Epithelial cell of prostate (primary cell): ENCODE data around the gene INSC.

Experiments
- DNase-seq: peaks from one replicate; pipeline ENCODE4 v3.0.0-alpha.2; 2011; ENCODE audit warnings: low read depth, low spot score
- H3K27ac ChIP-seq: fragments of 450-650 bp; 2 replicates; pipeline ENCODE4 v1.5.1; 2017; ENCODE audit warnings: mild to moderate bottlenecking

The INSC gene

DNA sequence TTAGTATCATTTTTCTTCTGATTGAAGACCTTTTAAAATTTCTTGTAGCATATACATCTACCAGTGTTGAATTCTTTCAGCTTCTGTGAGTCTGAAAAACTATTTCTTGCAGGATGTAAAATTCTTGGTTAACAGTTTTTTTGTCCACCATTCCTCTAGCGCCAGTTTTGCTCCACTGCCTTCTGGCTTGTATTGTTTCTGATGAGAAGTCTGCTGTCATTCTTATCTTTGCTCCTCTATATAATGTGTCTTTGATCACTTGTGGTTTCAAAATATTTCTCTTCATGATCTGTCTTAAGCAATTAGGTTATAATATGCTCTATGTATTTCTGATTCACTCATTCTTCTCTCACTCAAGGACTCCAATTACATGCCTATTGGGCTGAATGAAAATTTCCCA is 152.3 kb downstream of the INSC start:
- H3K27ac ChIP-seq: no peak overlapping the region

DNA sequence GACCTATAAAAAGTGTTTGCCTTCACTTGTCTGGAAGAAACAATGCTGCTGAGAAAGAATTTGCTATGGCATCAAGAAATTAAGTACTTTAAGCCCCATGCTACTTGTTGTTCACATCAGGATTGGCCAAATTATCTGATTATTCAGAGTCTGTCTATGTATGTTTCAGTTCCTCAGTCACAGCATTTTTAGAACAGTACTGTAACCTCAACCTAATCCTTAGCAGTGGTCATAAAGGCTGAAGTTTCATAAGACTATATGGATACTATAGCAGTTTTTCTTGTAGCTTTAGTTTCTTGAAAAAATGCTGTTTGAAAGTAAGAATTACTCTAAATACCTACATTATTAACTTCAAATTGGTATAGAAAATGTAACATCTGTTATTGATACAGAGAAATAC is 153.9 kb downstream of the INSC start:
- no peak for DNase-seq
- H3K27ac ChIP-seq: no peak overlapping the region

More for the DNA sequence above, 152.3 kb downstream of the INSC start:
- no peak for DNase-seq

DNA sequence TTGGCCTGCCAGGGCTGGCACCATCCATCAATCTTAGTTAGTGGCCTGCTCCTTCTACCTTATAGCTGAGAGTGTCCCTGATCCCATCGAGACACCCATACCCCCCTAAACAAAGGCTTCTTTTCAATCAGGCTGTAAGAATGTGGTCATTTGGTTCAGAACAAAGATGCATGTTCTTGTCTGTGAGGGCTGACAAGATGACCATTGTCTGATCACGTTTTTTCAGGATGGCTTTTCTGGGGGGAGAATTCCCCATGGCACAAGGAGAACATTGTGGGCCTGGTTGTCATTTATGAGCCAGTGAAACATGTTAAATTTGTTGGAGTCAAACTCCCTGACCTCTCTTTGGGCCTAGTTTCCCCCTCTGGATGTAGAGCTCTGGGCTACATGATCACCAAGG is 160.4 kb downstream of the INSC start:
- no peak overlapping the region for H3K27ac ChIP-seq
- no peak for DNase-seq

DNA sequence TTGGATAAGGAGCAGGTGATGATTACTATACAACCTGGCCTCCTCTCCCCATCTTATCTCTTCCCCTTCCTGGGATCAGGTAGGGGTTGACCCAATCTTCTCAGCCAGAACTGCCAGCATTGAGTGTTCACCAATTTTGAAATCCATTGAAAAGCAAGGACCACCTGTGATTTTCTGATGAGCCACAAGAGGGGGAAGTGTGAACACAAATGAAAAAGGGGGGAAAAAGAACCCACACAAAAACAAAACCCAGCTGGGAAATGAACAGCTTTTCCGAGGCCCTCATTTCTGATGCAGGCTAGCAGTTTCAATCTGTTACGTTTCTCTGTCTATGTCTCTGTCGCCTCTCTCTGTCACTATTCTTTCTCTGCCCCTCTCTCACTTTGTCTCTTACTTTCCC is 161.9 kb downstream of the INSC start:
- no peak for DNase-seq
- H3K27ac ChIP-seq: no peak overlapping the region

DNA sequence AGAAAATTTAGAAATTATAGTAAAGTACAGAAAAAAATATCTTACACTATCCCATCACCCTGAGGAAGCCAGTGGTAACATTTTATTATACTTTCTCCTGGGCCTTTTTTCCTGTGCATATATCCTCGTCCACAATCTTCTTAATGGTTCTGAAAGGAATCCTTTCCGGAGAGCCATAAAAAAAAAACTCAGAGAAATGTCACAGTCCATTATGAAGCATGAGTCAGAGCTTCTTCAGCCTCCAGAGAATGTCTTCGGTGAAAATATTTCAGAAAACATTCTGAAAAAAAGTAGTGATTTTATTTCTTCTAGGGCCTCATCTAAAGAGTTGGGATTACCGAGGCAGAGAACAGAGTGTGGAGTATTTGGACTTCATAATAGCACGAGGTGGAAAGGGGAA is 163.4 kb downstream of the INSC start:
- H3K27ac ChIP-seq: no peak overlapping the region
- no peak for DNase-seq

DNA sequence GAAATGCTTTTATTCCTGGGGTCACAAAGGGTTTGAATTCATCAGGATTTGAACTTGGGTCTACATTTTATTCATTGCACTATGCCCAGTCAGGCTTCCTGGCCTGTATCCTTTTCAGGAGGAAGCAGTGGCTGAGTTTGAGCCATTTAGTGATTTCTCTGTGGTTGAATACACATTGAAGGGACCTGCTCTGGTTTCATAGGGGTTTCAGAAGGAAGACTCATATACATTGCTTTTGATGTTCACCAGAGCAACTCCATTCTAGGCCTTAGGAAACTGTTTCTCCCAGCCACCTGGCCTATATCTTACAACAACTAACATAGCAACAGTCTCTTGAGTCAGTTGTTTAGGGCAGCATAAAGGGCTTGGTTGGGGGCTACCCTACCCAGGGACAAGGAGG is 165.7 kb downstream of the INSC start:
- DNase-seq: no peak
- H3K27ac ChIP-seq: no peak overlapping the region

DNA sequence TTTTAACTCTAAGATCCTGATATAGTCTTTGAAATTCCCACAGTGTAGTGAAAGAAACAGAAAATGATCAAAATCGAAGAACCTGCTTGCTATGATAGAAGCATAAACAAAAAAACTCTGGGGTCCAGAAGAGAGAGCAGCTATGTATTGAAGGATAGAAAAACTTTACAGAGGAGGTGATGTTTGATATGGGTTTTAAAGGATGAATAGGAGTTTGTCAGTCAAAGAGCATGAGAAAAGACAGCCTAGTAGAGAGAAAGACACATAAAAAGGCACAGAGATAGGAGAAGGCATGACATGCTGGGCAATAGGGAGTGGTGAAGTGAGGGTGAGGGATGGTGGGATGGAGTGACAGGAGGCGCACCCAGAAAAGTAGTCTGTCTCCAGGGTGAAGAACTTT is 168.0 kb downstream of the INSC start:
- no peak overlapping the region for H3K27ac ChIP-seq
- DNase-seq: no peak

DNA sequence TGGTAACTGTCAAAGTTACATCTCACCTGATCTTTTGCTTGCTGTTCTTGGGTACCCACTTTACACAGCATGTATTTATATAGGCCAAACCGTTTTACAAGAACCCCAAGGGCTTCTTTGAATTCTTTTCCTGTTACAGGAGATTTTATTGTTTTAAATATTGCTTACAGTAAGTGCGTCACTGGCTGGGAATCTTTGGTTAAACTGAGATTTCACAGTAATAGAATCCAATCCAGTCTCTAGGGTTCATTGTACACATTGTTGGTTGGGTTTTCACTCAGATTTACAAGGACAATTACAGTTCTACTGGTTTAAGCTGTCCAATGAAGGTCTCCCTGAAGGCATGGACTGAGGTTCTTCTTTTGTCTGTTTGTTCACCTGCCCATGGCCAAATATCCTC is 171.7 kb downstream of the INSC start:
- H3K27ac ChIP-seq: peak overlapping the region; percentile 0

DNA sequence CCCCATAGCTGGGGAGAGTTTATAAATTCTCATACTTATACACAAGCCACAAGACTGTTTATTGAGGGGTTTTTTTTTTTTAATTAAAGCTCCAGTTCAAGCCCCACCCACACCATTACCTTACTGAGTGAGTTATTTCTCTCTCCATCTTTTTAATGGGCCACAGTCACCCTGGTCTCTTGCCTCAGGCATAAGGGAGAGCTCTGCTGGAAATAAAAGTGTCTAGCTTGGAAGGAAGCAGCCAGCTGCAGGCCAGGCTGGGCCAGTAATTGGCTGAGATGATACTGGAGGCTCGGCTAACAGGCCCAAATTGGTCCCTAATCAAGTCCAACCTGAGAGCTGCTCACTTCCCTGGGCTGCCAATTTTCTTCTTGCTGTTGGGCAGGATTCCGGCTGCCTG is 174.1 kb downstream of the INSC start:
- DNase-seq: no peak
- no peak overlapping the region for H3K27ac ChIP-seq

More for the DNA sequence above, 171.7 kb downstream of the INSC start:
- DNase-seq: peak; percentile 12

DNA sequence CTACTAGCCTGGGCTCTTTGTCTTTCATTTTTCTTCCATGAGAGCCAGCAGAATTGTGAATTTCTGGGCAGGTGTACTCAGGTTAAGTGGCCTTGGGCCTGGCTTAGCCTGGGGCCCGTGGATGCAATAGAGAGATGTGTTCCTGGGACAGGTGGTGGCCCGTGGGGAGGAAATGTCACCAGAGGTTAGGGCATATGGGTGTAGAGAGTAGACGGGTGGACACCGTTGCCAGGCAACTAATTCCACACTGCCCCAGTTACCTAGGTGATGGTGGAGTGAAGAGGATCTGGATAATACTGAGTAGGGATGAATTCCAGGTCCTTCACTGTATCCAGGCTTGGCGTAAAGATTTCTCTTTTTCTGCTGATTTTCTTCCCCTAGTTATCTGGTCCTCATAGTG is 175.0 kb downstream of the INSC start:
- no peak for DNase-seq
- no peak overlapping the region for H3K27ac ChIP-seq

DNA sequence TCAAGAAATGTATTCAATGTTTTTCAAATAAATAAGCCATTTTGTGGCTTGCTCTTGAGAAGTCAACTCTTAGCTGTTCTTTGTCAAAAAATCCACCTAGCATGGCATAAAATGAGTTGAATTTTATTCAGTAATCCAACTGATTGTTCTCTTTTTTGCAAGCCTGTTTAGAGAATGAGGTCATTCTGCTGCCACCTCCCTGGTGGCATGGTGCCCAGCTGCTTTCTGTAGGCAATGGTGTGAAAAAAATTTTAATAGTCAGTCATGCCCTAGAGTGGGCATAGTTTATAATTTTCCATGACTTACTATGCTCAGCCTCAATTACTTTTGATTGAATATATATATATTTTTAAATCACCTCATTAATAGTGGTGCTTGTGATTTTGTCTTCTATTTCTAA is 177.2 kb downstream of the INSC start:
- DNase-seq: no peak
- no peak overlapping the region for H3K27ac ChIP-seq

DNA sequence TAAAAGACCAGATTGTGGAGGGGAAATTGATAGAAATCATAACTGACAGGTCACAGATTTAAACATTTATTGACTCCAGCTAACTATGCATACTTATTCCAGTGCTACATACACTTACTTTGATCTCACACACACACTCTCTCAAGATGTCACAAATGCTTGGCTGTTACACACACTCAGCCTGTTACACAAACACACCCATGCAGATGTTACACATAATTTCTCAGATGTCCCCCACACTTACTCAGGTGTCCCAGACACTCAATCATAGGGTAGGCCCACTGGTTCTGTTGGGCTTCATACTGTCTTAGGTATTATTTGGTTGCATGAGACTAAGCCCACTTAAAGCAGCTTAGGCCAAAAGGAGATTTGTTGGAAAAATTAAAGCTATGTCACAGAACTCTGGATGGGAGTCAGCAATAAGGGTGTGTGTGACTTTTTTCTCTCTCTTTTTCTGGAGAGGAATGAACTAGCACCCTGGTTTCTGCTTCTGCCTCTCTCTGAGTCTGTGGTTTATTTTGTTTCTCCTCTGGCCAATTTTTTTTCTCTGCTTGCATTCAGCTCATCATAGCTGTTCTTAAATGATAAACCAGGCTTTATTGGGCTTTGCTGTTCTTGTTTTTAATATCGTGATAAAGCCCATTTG is 179.4 kb downstream of the INSC start:
- DNase-seq: no peak
- H3K27ac ChIP-seq: no peak overlapping the region

DNA sequence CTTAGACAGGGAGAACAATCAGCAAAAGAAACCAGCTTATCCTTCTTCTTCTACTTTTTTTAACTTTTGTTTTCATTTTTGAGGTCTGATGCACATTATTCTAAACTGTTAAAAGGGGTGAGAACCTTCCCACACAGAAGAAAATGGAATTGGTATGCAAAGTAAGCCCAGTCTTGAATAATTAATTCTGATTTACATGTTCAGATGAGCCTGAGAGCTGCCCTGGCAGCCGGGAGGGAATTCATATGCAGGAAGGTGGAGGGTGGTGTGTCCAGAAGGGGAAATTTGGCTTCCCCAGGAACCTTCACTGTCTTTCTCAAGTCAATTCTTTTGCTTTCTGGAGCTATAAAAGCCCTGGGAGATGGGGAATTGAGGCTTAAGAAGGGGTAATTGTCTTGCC is 181.0 kb downstream of the INSC start:
- DNase-seq: no peak
- no peak overlapping the region for H3K27ac ChIP-seq
